HUES64 (cell line): Measurements from ENCODE around the gene GLUL.
"Not testable (repeated sequence)": the region's sequence is repeated elsewhere in the genome, so short reads cannot be mapped to it uniquely, and the experiment has no call there.

Experiments
- H3K27ac ChIP-seq: 2 replicates; pipeline ENCODE4 v1.7.0; 2013; ENCODE audit warnings: low read depth, low read length, inconsistent platforms
- H3K27me3 ChIP-seq: 2 replicates; pipeline ENCODE4 v1.6.1; 2013; ENCODE audit warnings: mild to moderate bottlenecking, low read length; ENCODE audit not compliant: insufficient read depth
- H3K36me3 ChIP-seq: 2 replicates; pipeline ENCODE4 v1.6.1; 2013; ENCODE audit warnings: mild to moderate bottlenecking, low read length; ENCODE audit not compliant: insufficient read depth
- H3K4me1 ChIP-seq: 2 replicates; pipeline ENCODE4 v1.6.1; 2013; ENCODE audit warnings: mild to moderate bottlenecking, low read length, moderate library complexity; ENCODE audit not compliant: insufficient read depth
- H3K4me3 ChIP-seq: 2 replicates; pipeline ENCODE4 v1.5.1; 2013; ENCODE audit warnings: mild to moderate bottlenecking, low read length, moderate library complexity
- H3K9ac ChIP-seq: 2 replicates; pipeline ENCODE4 v1.6.1; 2013; ENCODE audit warnings: mild to moderate bottlenecking, low read depth, low read length
- H3K9me3 ChIP-seq: 2 replicates; pipeline ENCODE4 v1.6.1; 2013; ENCODE audit warnings: low read depth, low read length; ENCODE audit not compliant: insufficient read depth
- WGBS: fragments of 150-250, 120-280 bp; methylation state at CpG from one replicate; pipeline ENCODE4 v1.1.7; 2013; ENCODE audit warnings: missing lambda C conversion rate; 5-methylcytosine and 5-hydroxymethylcytosine counted together

Gene GLUL

GRCh38 chr1:182381962-182382819, 9.4 kb downstream of the GLUL start:
- no peak overlapping the region for H3K27ac ChIP-seq
- H3K9ac ChIP-seq = no peak overlapping the region
- 92% methylated on average over 8 of the region's 9 CpGs for WGBS
- H3K36me3 ChIP-seq = peaks cover 61% of the 10 kb centered on the region
- H3K4me1 ChIP-seq = no peaks in the 10 kb centered on the region
- H3K4me3 ChIP-seq = no peak overlapping the region
- H3K9me3 ChIP-seq = no peaks in the 10 kb centered on the region
- no peaks in the 10 kb centered on the region for H3K27me3 ChIP-seq

GRCh38 chr1:182380199-182380598, 11.4 kb downstream of the GLUL start:
- no peak overlapping the region for H3K27ac ChIP-seq
- no peak overlapping the region for H3K4me3 ChIP-seq
- H3K9me3 ChIP-seq = no peaks in the 10 kb centered on the region
- no peaks in the 10 kb centered on the region for H3K27me3 ChIP-seq
- no peak overlapping the region for H3K9ac ChIP-seq
- WGBS = 93% methylated on average over 3 of the region's 4 CpGs
- no peaks in the 10 kb centered on the region for H3K4me1 ChIP-seq
- H3K36me3 ChIP-seq = peaks cover 41% of the 10 kb centered on the region

DNA sequence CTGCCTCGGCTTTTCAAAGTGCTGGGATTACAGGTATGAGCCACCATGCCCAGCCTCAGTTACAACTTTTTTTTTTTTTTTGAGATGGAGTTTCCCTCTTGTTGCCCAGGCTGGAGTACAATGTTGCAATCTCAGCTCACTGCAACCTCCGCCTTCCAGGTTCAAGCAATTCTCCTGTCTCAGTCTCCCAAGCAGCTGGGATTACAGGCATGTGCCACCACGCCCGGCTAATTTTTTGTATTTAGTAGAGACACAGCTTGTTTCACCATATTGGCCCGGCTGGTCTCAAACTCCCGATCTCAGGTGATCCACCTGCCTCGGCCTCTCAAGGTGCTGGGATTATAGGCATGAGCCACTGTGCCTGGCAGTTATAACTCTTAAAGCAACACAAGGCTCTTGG, 11.8 kb downstream of the GLUL start:
- not testable (repeated sequence) for H3K9me3 ChIP-seq, H3K27me3 ChIP-seq, H3K27ac ChIP-seq, H3K9ac ChIP-seq, H3K4me3 ChIP-seq, H3K4me1 ChIP-seq
- peaks cover 37% of the 10 kb centered on the region for H3K36me3 ChIP-seq
- 93% methylated on average over 7 of the region's 7 CpGs for WGBS

DNA sequence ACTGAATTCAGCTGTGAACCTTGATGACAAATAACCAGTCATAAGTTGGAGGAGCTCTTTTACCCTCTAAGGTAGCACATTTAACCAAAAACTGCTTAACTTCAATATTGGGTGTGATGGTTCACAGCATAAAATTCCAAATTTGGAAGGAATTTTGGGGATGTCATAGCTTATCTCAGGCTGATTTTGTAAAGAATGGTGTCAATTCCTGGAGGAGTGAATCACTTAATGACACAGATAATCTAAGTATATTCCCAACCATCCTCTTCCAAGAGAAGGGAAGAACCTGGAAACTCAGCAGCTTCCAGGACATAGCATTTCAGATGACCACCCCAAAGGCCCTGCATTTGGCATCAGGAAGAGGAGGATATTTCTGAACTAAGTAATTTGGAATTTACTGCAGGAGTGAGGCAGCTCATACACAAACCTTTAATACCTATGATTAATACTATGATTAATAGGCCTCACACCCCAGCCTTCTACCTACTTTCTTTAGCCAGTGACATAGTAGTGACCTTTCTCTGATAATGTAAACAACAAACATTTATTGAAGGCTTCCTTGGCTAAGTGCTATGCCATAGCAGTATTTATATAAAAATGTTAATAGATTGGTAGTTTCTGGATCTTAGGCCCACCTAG, 14.5 kb downstream of the GLUL start:
- Histone ChIP-seq H3K9me3 (no peaks in the 10 kb centered on the region), H3K36me3 (peaks cover 9% of the 10 kb centered on the region), H3K27me3 (no peaks in the 10 kb centered on the region), H3K4me1 (no peaks in the 10 kb centered on the region), H3K4me3 (no peak overlapping the region), H3K9ac (no peak overlapping the region), H3K27ac (no peak overlapping the region)

DNA sequence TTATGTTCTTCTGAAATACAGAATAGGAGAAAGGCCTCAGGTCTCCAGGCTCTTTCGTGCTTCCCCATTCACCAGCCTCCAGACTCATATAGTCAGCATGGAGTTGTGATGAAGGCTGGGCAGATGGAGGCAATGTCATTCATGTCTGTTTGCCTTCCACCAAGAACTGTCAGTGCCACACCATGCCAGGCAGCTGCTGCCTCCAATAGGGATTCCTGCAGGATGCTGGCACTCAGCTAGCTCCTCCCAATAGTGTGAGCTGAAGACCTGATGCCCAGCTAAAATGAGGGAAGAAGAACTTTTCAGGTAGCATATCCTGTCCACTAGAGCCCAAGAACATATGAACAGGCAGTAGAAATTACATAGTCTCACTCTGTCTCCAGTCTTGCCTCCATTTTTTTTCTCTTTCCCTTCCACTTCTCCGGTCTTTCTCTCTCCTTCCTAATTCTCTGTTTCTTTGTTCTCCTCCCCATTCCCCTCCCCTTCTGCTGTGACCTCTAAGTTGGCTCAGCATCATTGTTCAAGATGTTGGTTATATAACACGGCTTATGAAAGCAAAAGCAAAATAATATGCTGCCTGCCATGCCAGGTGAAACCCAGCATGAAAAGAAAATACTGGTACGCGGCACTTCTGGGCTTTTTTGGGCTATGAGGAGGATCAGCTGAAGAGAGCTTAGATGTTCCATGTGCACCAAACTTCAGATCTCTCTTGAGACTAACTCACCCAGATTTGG, 17.3 kb downstream of the GLUL start:
- WGBS = 94% methylated on average over 4 of the region's 5 CpGs
- Histone ChIP-seq H3K27ac (no peak overlapping the region), H3K27me3 (no peaks in the 10 kb centered on the region), H3K36me3 (no peaks in the 10 kb centered on the region), H3K9me3 (no peaks in the 10 kb centered on the region), H3K4me1 (no peaks in the 10 kb centered on the region), H3K4me3 (no peak overlapping the region), H3K9ac (no peak overlapping the region)

GRCh38 chr1:182370532-182370931, 21.1 kb downstream of the GLUL start:
- Histone ChIP-seq H3K9me3 (no peaks in the 10 kb centered on the region), H3K4me3 (no peak overlapping the region), H3K36me3 (no peaks in the 10 kb centered on the region), H3K27me3 (no peaks in the 10 kb centered on the region), H3K4me1 (no peaks in the 10 kb centered on the region), H3K9ac (no peak overlapping the region), H3K27ac (no peak overlapping the region)
- WGBS = 80% methylated on average over 3 of the region's 3 CpGs

GRCh38 chr1:182368903-182369302, 22.7 kb downstream of the GLUL start:
- H3K4me3 ChIP-seq = no peak overlapping the region
- no peak overlapping the region for H3K9ac ChIP-seq
- 93% methylated on average over 3 of the region's 4 CpGs for whole genome bisulfite sequencing
- no peak overlapping the region for H3K27ac ChIP-seq
- no peaks in the 10 kb centered on the region for H3K4me1 ChIP-seq
- H3K36me3 ChIP-seq = no peaks in the 10 kb centered on the region
- no peaks in the 10 kb centered on the region for H3K9me3 ChIP-seq
- H3K27me3 ChIP-seq = no peaks in the 10 kb centered on the region

DNA sequence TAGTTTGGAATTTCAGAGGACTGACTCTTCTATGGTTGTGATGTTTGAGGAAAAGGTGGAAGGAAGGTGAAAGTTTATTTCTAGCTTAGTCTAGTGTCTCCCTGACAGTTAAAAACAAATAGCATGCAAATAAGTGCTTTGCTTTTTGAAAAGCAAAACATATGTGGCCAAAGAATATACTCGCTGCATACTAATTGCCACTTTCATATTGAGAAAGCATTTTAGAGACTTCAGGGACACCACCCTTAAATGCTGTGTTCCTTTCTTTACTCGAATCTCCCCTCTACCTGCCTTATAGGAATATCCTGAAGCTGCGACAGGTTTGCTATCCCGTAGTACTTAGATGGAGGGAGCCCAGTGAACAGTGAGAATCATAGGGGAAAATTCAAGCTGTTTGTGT, 23.2 kb downstream of the GLUL start:
- WGBS = 80% methylated on average over 4 of the region's 4 CpGs
- Histone ChIP-seq H3K36me3 (no peaks in the 10 kb centered on the region), H3K9ac (no peak overlapping the region), H3K27me3 (no peaks in the 10 kb centered on the region), H3K4me3 (no peak overlapping the region), H3K4me1 (0 out of 2 replicates have a peak, but pooled peaks cover 3% of the 10 kb centered on the region), H3K9me3 (no peaks in the 10 kb centered on the region), H3K27ac (no peak overlapping the region)

- H3K27ac ChIP-seq = no peak overlapping the region
- no peak overlapping the region for H3K9ac ChIP-seq
- 95% methylated on average over 2 of the region's 2 CpGs for WGBS
- no peaks in the 10 kb centered on the region for H3K27me3 ChIP-seq
- H3K36me3 ChIP-seq = no peaks in the 10 kb centered on the region
- no peaks in the 10 kb centered on the region for H3K9me3 ChIP-seq
- H3K4me3 ChIP-seq = no peak overlapping the region
- H3K4me1 ChIP-seq = peaks cover 7% of the 10 kb centered on the region
These were observed 23.7 kb downstream of the GLUL start for GRCh38 chr1:182367926-182368325.

DNA sequence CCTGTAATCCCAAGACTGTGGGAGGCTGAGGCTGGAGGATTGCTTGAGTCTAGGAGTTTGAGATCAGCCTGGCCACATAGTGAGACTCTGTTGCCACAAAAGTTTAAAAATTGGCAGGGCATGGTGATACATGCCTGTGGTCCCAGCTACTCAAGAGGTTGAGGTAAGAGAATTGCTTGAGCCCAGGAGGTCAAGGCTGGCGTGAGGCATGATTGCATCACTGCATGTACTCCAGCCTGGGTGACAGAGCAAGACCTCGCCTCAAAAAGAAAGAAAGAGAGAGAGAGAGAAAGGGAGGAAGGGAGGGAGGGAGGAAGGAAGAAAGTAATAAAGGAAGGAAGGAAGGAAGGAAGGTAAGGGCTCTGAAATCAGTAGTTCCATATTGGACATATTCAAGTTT, 25.0 kb downstream of the GLUL start:
- WGBS = 93% methylated on average over 2 of the region's 2 CpGs
- H3K27ac ChIP-seq = no peak overlapping the region
- no peak overlapping the region for H3K4me3 ChIP-seq
- H3K27me3 ChIP-seq = no peaks in the 10 kb centered on the region
- H3K9me3 ChIP-seq = no peaks in the 10 kb centered on the region
- peaks cover 11% of the 10 kb centered on the region for H3K4me1 ChIP-seq
- H3K9ac ChIP-seq = no peak overlapping the region
- no peaks in the 10 kb centered on the region for H3K36me3 ChIP-seq

DNA sequence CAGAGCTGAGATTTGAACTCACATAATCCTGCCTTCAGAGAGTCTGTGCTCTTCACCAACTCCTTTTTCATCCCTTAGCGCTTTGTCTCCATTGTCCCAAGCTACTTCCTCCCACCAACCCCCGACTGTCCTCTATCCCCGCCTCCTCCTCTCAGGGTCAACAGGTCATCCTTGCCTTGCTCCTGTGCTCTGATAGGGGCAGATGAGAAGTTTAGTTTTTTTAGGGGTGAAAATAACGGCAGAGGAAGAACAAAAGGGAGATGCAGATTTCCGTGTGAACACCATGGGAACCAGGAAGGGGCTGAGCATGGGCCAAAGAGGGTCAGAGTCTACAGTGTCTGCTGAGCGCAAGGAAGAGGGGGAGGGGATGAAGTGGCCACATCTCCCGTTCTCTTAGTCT, 31.9 kb downstream of the GLUL start:
- Histone ChIP-seq H3K9ac (no peak overlapping the region), H3K4me1 (peaks cover 38% of the 10 kb centered on the region), H3K9me3 (no peaks in the 10 kb centered on the region), H3K36me3 (no peaks in the 10 kb centered on the region), H3K27ac (no peak overlapping the region), H3K27me3 (no peaks in the 10 kb centered on the region), H3K4me3 (no peak overlapping the region)
- WGBS = 59% methylated on average over 7 of the region's 7 CpGs
